BJ (cell line): ENCODE data around the gene CASQ2. TPM values are rescaled to one million over a fixed set of nuclear protein-coding genes. Genes with fewer than 3 reads are reported as not detected.

Experiments used
- CTCF ChIA-PET: fragments of 350-600 bp; formaldehyde crosslinking; extraction: SDS; loops from one replicate; lab custom pipeline; 2021; ENCODE audit warnings: antibody characterized with exemption, inconsistent platforms; lab: Yijun Ruan, JAX
- POLR2A ChIA-PET: fragments of 300-600 bp; sonication (Branson Sonifier 250); formaldehyde crosslinking; extraction: SDS; loops from one replicate; lab custom pipeline; 2021; ENCODE audit warnings: antibody characterized with exemption; lab: Charles Lee
- DNase-seq: peaks from one replicate; pipeline ENCODE4 v3.0.0-alpha.2; 2011; ENCODE audit warnings: low read depth
- H3K27me3 ChIP-seq: 2 replicates; pipeline ENCODE4 v1.6.0; 2011; ENCODE audit warnings: low read length; ENCODE audit not compliant: control insufficient read depth, insufficient read depth
- H3K36me3 ChIP-seq: 2 replicates; pipeline ENCODE4 v1.5.1; 2011; ENCODE audit warnings: low read length; ENCODE audit not compliant: control insufficient read depth, insufficient read depth
- H3K4me3 ChIP-seq: 2 replicates; pipeline ENCODE4 v1.5.1; 2011; ENCODE audit warnings: low read depth, mild to moderate bottlenecking, control low read depth, low read length
- CTCF ChIP-seq: IDR thresholded peaks from 2 replicates; pipeline ENCODE4 v1.5.1; 2011; ENCODE audit warnings: low read depth, mild to moderate bottlenecking, control low read depth, inconsistent platforms, low read length, moderate library complexity; ENCODE audit not compliant: insufficient read depth
- polyA plus RNA-seq: library from polyadenylated mRNA; depleted of rRNA; stranded (reverse); fragments of >200 nt; gene quantifications from 2 replicates; pipeline ENCODE4 v1.2.3, GENCODE V29; 2011

CASQ2 gene
- polyA plus RNA-seq, 1 experiment, result not detected

DNA sequence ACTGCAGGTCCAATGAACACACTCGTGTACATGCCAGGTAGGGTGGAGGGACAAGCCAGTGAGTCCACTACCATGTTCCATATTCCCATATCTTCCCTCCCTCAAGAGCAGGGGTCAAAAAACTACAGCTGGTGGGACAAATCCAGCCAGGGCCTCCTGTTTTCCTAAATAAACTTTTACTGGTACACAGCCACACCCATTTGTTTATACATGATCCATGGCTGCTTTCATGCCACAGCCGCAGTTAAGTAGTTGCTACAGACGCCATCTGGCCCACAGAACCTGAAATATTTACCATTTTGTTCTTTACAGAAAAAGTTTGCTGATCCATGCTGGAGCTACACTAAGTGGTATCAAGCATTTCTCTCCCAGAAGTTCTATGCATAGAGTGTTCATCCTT is 42.4 kb downstream of the CASQ2 start:
- POLR2A ChIA-PET, result no interaction called here
- Histone ChIP-seq H3K36me3 (no peaks in the 10 kb centered on the region), H3K27me3 (no peaks in the 10 kb centered on the region), H3K4me3 (no peak overlapping the region)
- CTCF ChIA-PET, result interaction anchor here (1.2 kb wide), 1 partner anchor 11 kb away, joined by 3 read pairs; no protein-coding TSS in a partner anchor
- DNase-seq, result no peak
- no peak for TF ChIP-seq CTCF

GRCh38 chr1:115725600-115725999 is 42.9 kb downstream of the CASQ2 start:
- POLR2A ChIA-PET, result no interaction called here
- CTCF ChIA-PET, result interaction anchor here (1.2 to 2.1 kb wide), 2 partner anchors 11 to 19 kb away, joined by 3 to 11 read pairs; no protein-coding TSS in a partner anchor
- no peak for TF ChIP-seq CTCF
- DNase-seq, result no peak
- H3K36me3 ChIP-seq, result no peaks in the 10 kb centered on the region
- H3K27me3 ChIP-seq, result no peaks in the 10 kb centered on the region
- H3K4me3 ChIP-seq, result no peak overlapping the region

GRCh38 chr1:115723756-115724155 is 44.8 kb downstream of the CASQ2 start:
- no peak for TF ChIP-seq CTCF
- Histone ChIP-seq H3K36me3 (no peaks in the 10 kb centered on the region), H3K4me3 (no peak overlapping the region), H3K27me3 (peaks cover 1% of the 10 kb centered on the region; the same call in 1 of the 2 replicates)
- ChIA-PET CTCF (interaction anchor here (2.1 kb wide), 1 partner anchor 17 kb away, joined by 11 read pairs; no protein-coding TSS in a partner anchor), POLR2A (no interaction called here)
- no peak for DNase-seq

GRCh38 chr1:115722221-115722620 is 46.3 kb downstream of the CASQ2 start:
- Histone ChIP-seq H3K36me3 (no peaks in the 10 kb centered on the region), H3K4me3 (no peak overlapping the region), H3K27me3 (peaks cover 4% of the 10 kb centered on the region; the same call in 1 of the 2 replicates)
- ChIA-PET POLR2A (no interaction called here), CTCF (interaction anchor here (2.5 kb wide), 1 partner anchor 42 kb away, joined by 16 read pairs; no protein-coding TSS in a partner anchor)
- TF ChIP-seq CTCF, result no peak
- no peak for DNase-seq

DNA sequence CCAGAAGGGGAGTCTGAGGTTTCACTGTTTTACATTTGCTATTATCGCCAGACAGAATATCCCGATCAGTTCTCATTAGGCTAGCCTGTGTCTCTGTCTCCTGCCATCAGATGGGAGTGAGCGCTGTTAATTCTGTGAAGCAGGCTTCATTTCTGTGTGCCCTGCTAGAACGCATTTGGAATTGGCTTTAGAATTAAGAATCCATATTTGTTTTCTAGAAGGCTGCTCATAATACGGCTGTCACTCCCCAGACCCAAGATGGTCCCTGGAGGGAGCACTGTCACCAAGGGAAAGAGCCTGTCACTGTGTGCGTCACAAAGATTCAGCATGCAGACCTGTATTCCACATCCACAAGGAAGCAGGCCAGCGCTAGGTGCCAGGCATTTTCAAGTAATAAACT is 49.2 kb downstream of the CASQ2 start:
- no peak for TF ChIP-seq CTCF
- DNase-seq, result no peak
- CTCF ChIA-PET, result interaction anchor here (0.5 to 5.4 kb wide), 4 partner anchors 9 to 48 kb away, joined by 3 to 113 read pairs (median 4); partner anchors contain the start of gene CASQ2
- POLR2A ChIA-PET, result no interaction called here
- H3K36me3 ChIP-seq, result no peaks in the 10 kb centered on the region
- no peak overlapping the region for H3K4me3 ChIP-seq
- H3K27me3 ChIP-seq, result peaks cover 7% of the 10 kb centered on the region; the same call in 1 of the 2 replicates
